Measurements from ENCODE around the gene KLHL10. TPM values are rescaled to one million over a fixed set of nuclear protein-coding genes. Genes with fewer than 3 reads are reported as not detected.

The KLHL10 gene
- polyA plus RNA-seq, 2 of the 4 experiments (the other 2 are of a cell fraction), result 0.12 to 0.13 TPM

- Histone ChIP-seq H3K4me3 (no peak overlapping the region), H3K4me2 (no peak overlapping the region; the same call in 2 of the 3 replicates), H3K4me1 (peaks cover 70% of the 10 kb centered on the region), H3K9me3 (no peaks in the 10 kb centered on the region), H3K27ac (peak overlapping the region; percentile 22 to 64; a peak in 5 of 6 replicates)
- ChIA-PET POLR2A (interaction anchor here (1.1 to 3.2 kb wide), 3 partner anchors 10 to 107 kb away, joined by 3 to 17 read pairs (median 4); partner anchors contain the start of gene JUP), CTCF (interaction anchor here (2.9 to 96.0 kb wide), 3 partner anchors 8 to 164 kb away, joined by 10 to 3262 read pairs (median 3262); partner anchors contain the start of genes FKBP10, GAST, HAP1 and JUP)
- 69% methylated on average over 10 of the region's 10 CpGs for WGBS (ENCODE audit: missing lambda C conversion rate)
- TF ChIP-seq HOXB5 (CRISPR knock-in tag; IDR thresholded peaks at IDR 0.05) (no peak), GATA3 (IDR thresholded peaks at IDR 0.05; ENCODE audit: borderline replicate concordance) (peak; percentile 44; the same call in 1 of the 2 replicates), CHD2 (IDR thresholded peaks at IDR 0.05; ENCODE audit: low read length, partially characterized antibody) (no peak)
- DNase-seq (ENCODE audit: low read depth in 1 of 2, low spot score in 1 of 2), result no peak
- no peak for FAIRE-seq
- ATAC-seq, result no peak
Observed at GRCh38 chr17:41796121-41796895, 41.3 kb upstream of the KLHL10 start.

GRCh38 chr17:41797377-41797776, 40.2 kb upstream of the KLHL10 start:
- CTCF ChIA-PET, result interaction anchor here (0.6 to 96.0 kb wide), 5 partner anchors 10 to 162 kb away, joined by 3 to 3262 read pairs (median 10); partner anchors contain the start of genes FKBP10, GAST, HAP1 and JUP
- Histone ChIP-seq H3K9me3 (no peaks in the 10 kb centered on the region), H3K4me2 (no peak overlapping the region), H3K4me1 (peaks cover 64% of the 10 kb centered on the region), H3K27ac (peak overlapping the region in 1 of 2 experiments; percentile 41; a peak in 2 of 6 replicates), H3K4me3 (no peak overlapping the region)
- ATAC-seq (no peak), FAIRE-seq (no peak), DNase-seq (ENCODE audit: low read depth in 1 of 2, low spot score in 1 of 2) (no peak)
- TF ChIP-seq HES2 (IDR thresholded peaks at IDR 0.05) (no peak), NR3C1 (IDR thresholded peaks at IDR 0.05) (no peak), RFX5 (IDR thresholded peaks at IDR 0.05) (no peak), EHF (CRISPR knock-in tag; IDR thresholded peaks at IDR 0.05) (no peak), EHMT2 (IDR thresholded peaks at IDR 0.05; ENCODE audit: low read depth) (no peak), ATOH8 (CRISPR knock-in tag; IDR thresholded peaks at IDR 0.05; ENCODE audit: low read depth) (no peak), SREBF2 (IDR thresholded peaks at IDR 0.05) (no peak), ESRRA (IDR thresholded peaks at IDR 0.05; ENCODE audit: borderline replicate concordance, low read length) (no peak), PHF8 (IDR thresholded peaks at IDR 0.05; ENCODE audit: borderline replicate concordance, low read depth) (no peak), POLR2AphosphoS2 (conservative IDR thresholded peaks at IDR 0.05; ENCODE audit: low read length) (no peak), HOXB13 (CRISPR knock-in tag; IDR thresholded peaks at IDR 0.05; ENCODE audit: low read depth) (no peak), ZC3H11A (IDR thresholded peaks at IDR 0.05) (no peak), RNF2 (IDR thresholded peaks at IDR 0.05; ENCODE audit: borderline replicate concordance, low read depth) (no peak)
- POLR2A ChIA-PET, result interaction anchor here (0.7 to 1.2 kb wide), 2 partner anchors 60 to 109 kb away, joined by 5 read pairs; partner anchors contain the start of gene EIF1
- 93% methylated on average over 3 of the region's 3 CpGs for whole genome bisulfite sequencing (ENCODE audit: missing lambda C conversion rate)

GRCh38 chr17:41799366-41799765, 38.3 kb upstream of the KLHL10 start:
- Histone ChIP-seq H3K27ac (peak overlapping the region; percentile 8 to 86; a peak in 4 of 6 replicates), H3K4me2 (no peak overlapping the region), H3K9me3 (no peaks in the 10 kb centered on the region), H3K4me1 (peaks cover 44% of the 10 kb centered on the region), H3K4me3 (no peak overlapping the region)
- WGBS (ENCODE audit: missing lambda C conversion rate), result 89% methylated on average over 7 of the region's 8 CpGs
- no peak for TF ChIP-seq MYC (IDR thresholded peaks at IDR 0.05; ENCODE audit: borderline replicate concordance, low read length)
- no peak for TF ChIP-seq GATA3 (IDR thresholded peaks at IDR 0.05; ENCODE audit: borderline replicate concordance)
- no peak for TF ChIP-seq RARB (CRISPR knock-in tag; IDR thresholded peaks at IDR 0.05)
- TF ChIP-seq MAFK (IDR thresholded peaks at IDR 0.05; ENCODE audit: partially characterized antibody), result no peak
- no peak for TF ChIP-seq KDM5A (IDR thresholded peaks at IDR 0.05)
- no peak for TF ChIP-seq EHMT2 (IDR thresholded peaks at IDR 0.05; ENCODE audit: low read depth)
- no peak for TF ChIP-seq SREBF2 (IDR thresholded peaks at IDR 0.05)
- TF ChIP-seq CHD2 (IDR thresholded peaks at IDR 0.05; ENCODE audit: low read length, partially characterized antibody), result no peak
- TF ChIP-seq FOXS1 (CRISPR knock-in tag; IDR thresholded peaks at IDR 0.05), result no peak
- TF ChIP-seq RCOR1 (IDR thresholded peaks at IDR 0.05; ENCODE audit: low read depth, low read length), result no peak
- TF ChIP-seq NR3C1 (IDR thresholded peaks at IDR 0.05), result no peak
- TF ChIP-seq HOXB13 (CRISPR knock-in tag; IDR thresholded peaks at IDR 0.05; ENCODE audit: low read depth), result no peak
- no peak for TF ChIP-seq NPAS2 (CRISPR knock-in tag; IDR thresholded peaks at IDR 0.05; ENCODE audit: borderline replicate concordance)
- TF ChIP-seq KDM1A (IDR thresholded peaks at IDR 0.05; ENCODE audit: low read depth), result no peak
- no peak for TF ChIP-seq RFX5 (IDR thresholded peaks at IDR 0.05)
- no peak for TF ChIP-seq POLR2AphosphoS2 (conservative IDR thresholded peaks at IDR 0.05; ENCODE audit: low read length)
- no peak for TF ChIP-seq MAZ (IDR thresholded peaks at IDR 0.05; ENCODE audit: borderline replicate concordance, low read depth, low read length)
- no peak for TF ChIP-seq ATOH8 (CRISPR knock-in tag; IDR thresholded peaks at IDR 0.05; ENCODE audit: low read depth)
- no peak for TF ChIP-seq CHD4 (IDR thresholded peaks at IDR 0.05; ENCODE audit: borderline replicate concordance)
- FAIRE-seq, result no peak
- ATAC-seq, result no peak
- ChIA-PET CTCF (interaction anchor here (0.6 to 52.0 kb wide), 6 partner anchors 11 to 160 kb away, joined by 3 to 3262 read pairs (median 18); partner anchors contain the start of genes FKBP10, GAST, HAP1 and JUP), POLR2A (interaction anchor here (1.9 to 3.9 kb wide), 4 partner anchors 13 to 111 kb away, joined by 6 to 50 read pairs (median 10); partner anchors contain the start of genes EIF1, HAP1 and JUP)
- DNase-seq (ENCODE audit: low read depth in 1 of 2, low spot score in 1 of 2), result no peak

All from A549 (cell line).